Cardiac muscle cell (in vitro differentiated cells and primary cell): ENCODE measurements around the gene ADSS2. TPM values are rescaled to one million over a fixed set of nuclear protein-coding genes. Genes with fewer than 3 reads are reported as not detected.

Experiments used
- DNase-seq, 2 donors: peaks; one replicate each; pipeline versions ENCODE4 v3.0.0 to v3.0.0-alpha.2; 2010 to 2017; ENCODE audit warnings: low read depth in 1 of 2, low spot score in 1 of 2
- H3K27ac ChIP-seq: fragments of 200-600 bp; sonication (generic); 2 replicates; pipeline ENCODE4 v1.5.1; 2016
- H3K27me3 ChIP-seq: fragments of 200-600 bp; sonication (generic); 2 replicates; pipeline ENCODE4 v1.6.0; 2016; ENCODE audit warnings: control low read depth
- H3K36me3 ChIP-seq: fragments of 200-600 bp; sonication (generic); 2 replicates; pipeline ENCODE4 v1.5.1; 2016; ENCODE audit warnings: control low read depth
- H3K4me1 ChIP-seq: fragments of 200-600 bp; sonication (generic); 2 replicates; pipeline ENCODE4 v1.8.1; 2017; ENCODE audit warnings: low read depth, mild to moderate bottlenecking, mixed run types
- H3K4me3 ChIP-seq: fragments of 200-600 bp; sonication (generic); 2 replicates; pipeline ENCODE4 v1.5.1; 2016; ENCODE audit warnings: mild to moderate bottlenecking
- H3K9me3 ChIP-seq: fragments of 200-600 bp; sonication (generic); 2 replicates; pipeline ENCODE4 v1.5.1; 2017; ENCODE audit warnings: low read depth, mild to moderate bottlenecking, control low read depth
- CTCF ChIP-seq: IDR thresholded peaks from 2 replicates; pipeline ENCODE4 v1.5.1; 2012; ENCODE audit warnings: low read depth, mild to moderate bottlenecking, low read length
- polyA plus RNA-seq: library from polyadenylated mRNA; unstranded; fragments of >200 nt; fragmentation: Nextera tagmentation; extraction: Ambion mirVana; gene quantifications from 2 replicates; pipeline ENCODE4 v1.2.1, GENCODE V29; 2016
- total RNA-seq: library from RNA; depleted of rRNA; stranded (reverse); fragments of >200 nt; gene quantifications from 2 replicates; pipeline ENCODE4 v1.2.3, GENCODE V29; 2016

Gene ADSS2
- total and polyA plus RNA-seq, 2 experiments from 2014 or later = 12.8 to 22.8 TPM

GRCh38 chr1:244387415-244387814 is 64.3 kb downstream of the ADSS2 start:
- TF ChIP-seq CTCF = no peak
- no peaks in the 10 kb centered on the region for H3K4me1 ChIP-seq
- no peak for DNase-seq

GRCh38 chr1:244386595-244386994 is 65.1 kb downstream of the ADSS2 start:
- no peaks in the 10 kb centered on the region for H3K36me3 ChIP-seq
- H3K27me3 ChIP-seq = no peaks in the 10 kb centered on the region
- H3K4me3 ChIP-seq = no peak overlapping the region
- H3K9me3 ChIP-seq = no peaks in the 10 kb centered on the region
- no peaks in the 10 kb centered on the region for H3K4me1 ChIP-seq
- H3K27ac ChIP-seq = no peak overlapping the region
- TF ChIP-seq CTCF = no peak
- no peak for DNase-seq

More at GRCh38 chr1:244387415-244387814, 64.3 kb downstream of the ADSS2 start:
- no peaks in the 10 kb centered on the region for H3K36me3 ChIP-seq
- H3K9me3 ChIP-seq = no peaks in the 10 kb centered on the region
- H3K27me3 ChIP-seq = no peaks in the 10 kb centered on the region
- no peak overlapping the region for H3K27ac ChIP-seq
- no peak overlapping the region for H3K4me3 ChIP-seq

DNA sequence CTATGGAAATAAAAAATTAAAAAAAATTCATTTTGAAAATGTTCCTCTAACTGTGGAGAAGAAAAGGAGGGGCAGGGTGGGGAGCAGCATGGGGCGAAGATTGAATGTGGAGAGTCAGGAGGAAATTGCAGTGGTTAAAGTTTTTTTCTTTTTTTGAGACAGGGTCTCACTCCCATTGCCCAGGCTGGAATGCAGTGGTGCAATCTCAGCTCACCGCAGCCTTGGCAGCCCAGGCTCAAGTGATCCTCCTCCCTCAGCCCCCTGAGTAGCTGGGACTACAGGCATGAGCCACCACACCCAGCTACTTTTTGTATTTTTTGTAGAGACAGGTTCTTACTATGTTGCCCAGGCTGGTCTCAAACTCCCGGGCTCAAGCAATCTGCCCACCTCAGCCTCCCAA is 67.6 kb downstream of the ADSS2 start:
- Histone ChIP-seq H3K4me1 (no peaks in the 10 kb centered on the region), H3K27ac (no peak overlapping the region), H3K27me3 (no peaks in the 10 kb centered on the region), H3K9me3 (no peaks in the 10 kb centered on the region), H3K4me3 (no peak overlapping the region), H3K36me3 (no peaks in the 10 kb centered on the region)
- TF ChIP-seq CTCF = no peak
- DNase-seq = peak in 1 of 2 donors; percentile 54

- no peak for DNase-seq
Measured at GRCh38 chr1:244383278-244383884, 68.3 kb downstream of the ADSS2 start.

DNA sequence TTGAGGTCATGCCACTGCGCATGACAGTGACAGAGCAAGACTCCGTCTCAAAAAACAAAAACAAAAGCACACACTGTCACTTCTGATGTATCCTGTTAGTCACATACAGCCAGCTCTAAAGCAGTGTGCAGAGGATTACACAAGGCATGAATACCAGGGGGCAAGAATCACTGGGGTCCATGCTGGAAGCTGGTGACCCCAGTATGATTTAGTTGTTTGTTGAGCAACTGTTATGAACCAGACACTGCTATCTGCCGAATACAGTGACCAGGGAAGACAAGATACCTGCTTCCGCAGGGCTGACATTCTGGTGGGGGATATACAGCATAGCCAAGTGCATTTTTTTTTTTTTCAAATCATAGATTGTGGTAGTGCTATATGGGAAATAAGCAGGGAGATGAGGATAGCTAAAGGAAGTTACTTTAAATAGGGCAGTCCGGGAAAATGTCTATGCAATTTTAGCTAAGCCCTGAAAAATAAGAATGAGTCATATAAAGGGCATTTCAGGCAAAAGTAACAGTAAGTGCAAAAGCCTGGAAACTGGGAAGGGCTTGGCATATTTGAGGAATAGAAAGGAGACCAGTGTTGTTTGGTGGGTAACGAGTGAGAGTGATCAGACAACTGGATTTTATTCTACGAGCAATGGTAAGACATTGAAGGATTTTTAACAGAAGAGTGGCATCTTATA is 69.7 kb downstream of the ADSS2 start:
- no peak overlapping the region for H3K27ac ChIP-seq
- H3K4me3 ChIP-seq = no peak overlapping the region
- no peaks in the 10 kb centered on the region for H3K4me1 ChIP-seq
- TF ChIP-seq CTCF = no peak
- no peaks in the 10 kb centered on the region for H3K27me3 ChIP-seq
- no peaks in the 10 kb centered on the region for H3K9me3 ChIP-seq
- peak in 1 of 2 donors; percentile 76 for DNase-seq
- no peaks in the 10 kb centered on the region for H3K36me3 ChIP-seq

More at GRCh38 chr1:244383278-244383884, 68.3 kb downstream of the ADSS2 start:
- Histone ChIP-seq H3K27ac (no peak overlapping the region), H3K9me3 (no peaks in the 10 kb centered on the region), H3K4me1 (no peaks in the 10 kb centered on the region), H3K36me3 (no peaks in the 10 kb centered on the region), H3K27me3 (no peaks in the 10 kb centered on the region), H3K4me3 (no peak overlapping the region)
- TF ChIP-seq CTCF = no peak
